Measurements from ENCODE around the gene SMARCA1.

DNA sequence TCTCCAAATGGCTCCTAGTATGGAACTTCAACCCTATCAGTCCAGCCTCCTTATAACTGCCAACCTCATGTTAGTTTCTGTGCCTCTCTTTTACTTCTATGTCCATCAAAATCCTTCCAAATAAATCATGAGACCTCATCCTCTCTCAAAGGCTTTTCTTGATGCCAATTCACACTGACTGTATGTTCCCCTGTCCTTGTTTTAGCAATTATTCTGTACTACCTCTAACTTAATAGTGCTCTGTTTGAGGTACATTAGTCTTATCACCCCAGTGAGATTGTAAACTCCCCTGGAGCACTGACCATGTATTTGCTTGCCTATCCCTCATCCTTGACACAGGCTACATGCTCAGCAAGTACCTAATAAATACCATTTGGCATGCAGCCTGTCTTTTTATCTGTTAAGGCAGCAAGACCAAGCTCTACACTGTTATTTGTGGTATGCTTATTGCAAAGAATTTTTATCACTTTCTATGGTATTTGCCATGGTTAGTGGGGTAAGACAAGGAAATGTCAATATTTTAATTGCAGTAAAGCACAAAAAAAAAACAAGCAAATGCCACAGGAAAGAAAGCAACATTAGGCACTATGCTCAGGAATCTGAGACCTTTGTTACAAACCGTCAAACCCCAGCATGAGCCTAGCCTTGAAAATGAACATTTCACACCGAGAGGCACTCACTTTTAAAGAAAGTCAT lies 119.2 kb downstream of the SMARCA1 start:
- TF ChIP-seq POLR2A (IDR thresholded peaks at IDR 0.05) (no peak), CTCF (IDR thresholded peaks at IDR 0.05) (no peak), EP300 (IDR thresholded peaks at IDR 0.05) (no peak)

Measured in stomach (tissue), 4 donors.